GM10266 (cell line): ENCODE results near the gene C2orf42.
"Not testable (repeated sequence)": the region's sequence is repeated elsewhere in the genome, so short reads cannot be mapped to it uniquely, and the experiment has no call there.

Experiments used
- DNase-seq: peaks from one replicate; pipeline ENCODE4 v3.0.0; 2012; ENCODE audit errors: extremely low spot score
- CTCF ChIP-seq: IDR thresholded peaks from 2 replicates; pipeline ENCODE4 v1.5.1; 2012; ENCODE audit warnings: mild to moderate bottlenecking, low read depth; ENCODE audit not compliant: control insufficient read depth, insufficient read depth; ENCODE audit errors: missing control alignments

The C2orf42 gene

GRCh38 chr2:70103531-70104061, 87.2 kb downstream of the C2orf42 start:
- no peak for TF ChIP-seq CTCF
- DNase-seq, result no peak

- DNase-seq, result not testable (repeated sequence)
These were observed 88.4 kb downstream of the C2orf42 start for GRCh38 chr2:70102323-70102905.

DNA sequence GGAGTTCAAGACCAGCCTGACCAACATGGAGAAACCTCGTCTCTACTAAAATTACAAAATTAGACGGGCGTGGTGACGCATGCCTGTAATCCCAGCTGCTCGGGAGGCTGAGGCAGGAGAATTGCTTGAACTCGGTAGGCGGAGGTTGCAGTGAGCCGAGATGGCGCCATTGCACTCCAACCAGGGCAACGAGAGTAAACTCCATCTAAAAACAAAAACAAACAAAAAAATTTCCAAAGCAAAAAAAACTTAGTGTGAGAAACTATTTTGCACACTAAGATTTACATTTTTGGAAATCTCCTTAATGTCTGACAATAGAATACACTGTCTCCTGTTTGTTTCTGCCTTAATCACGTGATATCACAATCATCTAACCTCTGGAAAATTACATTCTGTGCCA, 89.1 kb downstream of the C2orf42 start:
- not testable (repeated sequence) for DNase-seq

DNA sequence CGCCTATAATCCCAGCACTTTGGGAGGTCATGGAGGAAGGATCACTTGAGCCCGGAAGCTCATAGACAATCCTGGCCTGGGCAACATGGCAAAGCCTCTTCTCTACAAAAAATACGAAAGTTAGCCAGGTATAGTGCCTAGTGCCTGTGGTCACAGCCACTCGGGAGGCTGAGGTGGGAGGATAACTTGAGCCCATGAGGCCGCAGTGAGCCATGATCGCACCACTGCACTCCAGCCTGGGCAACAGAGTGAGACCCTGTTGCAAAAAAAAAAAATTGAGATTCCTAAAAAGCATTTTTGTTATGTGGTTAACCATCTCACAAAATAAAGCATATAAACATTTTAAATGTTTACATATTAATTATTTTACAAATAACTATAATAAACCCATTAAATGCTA, 89.6 kb downstream of the C2orf42 start:
- DNase-seq, result no peak
- TF ChIP-seq CTCF, result no peak
